Head of caudate nucleus (tissue), 42 donors: ENCODE results near the gene PIGR.

Experiments used
- DNase-seq, 42 donors: peaks; one replicate each; pipeline versions ENCODE4 v3.0.0 to v3.0.0-alpha.2; 2020 to 2021; ENCODE audit warnings: mixed read lengths in 7 of 42
- intact Hi-C: fragments of 100-400 bp; cut with DNase I; formaldehyde crosslinking; loops from one replicate; pipeline ENCODE4 v1.15.0; 2022

PIGR gene

DNA sequence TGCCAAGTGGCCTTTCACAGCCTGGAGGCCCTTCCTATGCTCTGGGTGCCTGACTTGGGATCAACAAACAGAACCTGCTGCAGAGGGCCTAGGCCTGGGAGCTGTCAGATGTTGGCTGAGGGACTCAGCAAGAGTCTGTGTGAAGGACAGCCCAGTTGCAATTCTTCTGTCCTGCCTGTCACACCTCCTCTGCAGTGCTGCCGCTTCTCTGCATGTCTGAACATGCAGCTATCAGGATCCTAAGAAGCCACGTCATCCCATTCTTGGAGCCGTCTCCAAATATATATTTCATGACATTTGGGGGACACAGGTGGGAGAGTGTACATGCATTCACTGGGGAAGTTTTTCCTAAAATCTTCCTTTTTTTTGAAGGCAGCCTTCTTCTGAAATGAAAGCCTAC lies 15.4 kb upstream of the PIGR start:
- no peak for DNase-seq
- intact Hi-C loops, result no loop called here

GRCh38 chr1:206960676-206961386 lies 14.6 kb upstream of the PIGR start:
- DNase-seq, result no peak
- intact Hi-C loops, result no loop called here

DNA sequence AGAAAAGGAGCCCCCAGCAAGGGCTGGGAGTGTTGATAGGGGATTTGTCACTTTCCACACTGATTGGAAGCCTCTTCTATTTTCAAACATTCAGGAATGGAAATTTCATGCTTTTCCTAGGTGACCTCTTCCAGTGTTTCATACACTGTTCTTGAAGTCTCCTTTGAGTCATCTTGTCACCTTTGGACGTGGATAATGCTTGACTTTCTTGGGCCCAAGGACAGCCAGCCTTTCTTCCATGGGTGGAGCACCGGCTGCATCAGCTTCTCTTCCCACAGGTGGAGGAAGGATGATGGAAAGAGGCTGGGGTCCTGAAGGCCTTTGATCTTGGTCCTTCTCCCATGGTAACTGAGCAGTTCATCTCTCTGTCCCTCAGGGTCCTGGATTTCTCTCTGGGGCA lies 11.9 kb upstream of the PIGR start:
- DNase-seq, result no peak
- intact Hi-C loops, result no loop called here

DNA sequence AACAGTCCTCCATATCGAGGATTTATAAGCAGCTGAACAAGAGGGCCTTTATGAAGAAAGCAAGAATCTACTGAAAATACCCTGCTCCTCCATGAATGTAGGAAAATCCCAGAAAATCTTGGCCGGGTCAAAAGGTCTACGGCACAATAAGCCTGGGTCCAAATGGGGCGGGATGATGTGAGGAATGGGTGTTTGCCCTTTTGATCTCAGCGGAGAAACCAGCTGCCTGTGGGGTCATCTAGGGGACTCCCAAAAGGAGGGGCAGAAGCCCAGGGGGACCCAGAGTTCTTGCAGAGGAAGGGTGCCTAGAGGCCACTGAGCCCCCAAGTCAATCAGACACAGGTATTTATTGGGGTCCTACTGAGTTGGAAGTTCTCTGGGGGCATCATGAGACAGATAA lies 11.4 kb upstream of the PIGR start:
- intact Hi-C loops, result no loop called here
- no peak for DNase-seq

- intact Hi-C loops, result no loop called here
- peak in 1 of 42 donors; percentile 30 for DNase-seq
These were observed 9.5 kb upstream of the PIGR start for GRCh38 chr1:206955476-206956451.

DNA sequence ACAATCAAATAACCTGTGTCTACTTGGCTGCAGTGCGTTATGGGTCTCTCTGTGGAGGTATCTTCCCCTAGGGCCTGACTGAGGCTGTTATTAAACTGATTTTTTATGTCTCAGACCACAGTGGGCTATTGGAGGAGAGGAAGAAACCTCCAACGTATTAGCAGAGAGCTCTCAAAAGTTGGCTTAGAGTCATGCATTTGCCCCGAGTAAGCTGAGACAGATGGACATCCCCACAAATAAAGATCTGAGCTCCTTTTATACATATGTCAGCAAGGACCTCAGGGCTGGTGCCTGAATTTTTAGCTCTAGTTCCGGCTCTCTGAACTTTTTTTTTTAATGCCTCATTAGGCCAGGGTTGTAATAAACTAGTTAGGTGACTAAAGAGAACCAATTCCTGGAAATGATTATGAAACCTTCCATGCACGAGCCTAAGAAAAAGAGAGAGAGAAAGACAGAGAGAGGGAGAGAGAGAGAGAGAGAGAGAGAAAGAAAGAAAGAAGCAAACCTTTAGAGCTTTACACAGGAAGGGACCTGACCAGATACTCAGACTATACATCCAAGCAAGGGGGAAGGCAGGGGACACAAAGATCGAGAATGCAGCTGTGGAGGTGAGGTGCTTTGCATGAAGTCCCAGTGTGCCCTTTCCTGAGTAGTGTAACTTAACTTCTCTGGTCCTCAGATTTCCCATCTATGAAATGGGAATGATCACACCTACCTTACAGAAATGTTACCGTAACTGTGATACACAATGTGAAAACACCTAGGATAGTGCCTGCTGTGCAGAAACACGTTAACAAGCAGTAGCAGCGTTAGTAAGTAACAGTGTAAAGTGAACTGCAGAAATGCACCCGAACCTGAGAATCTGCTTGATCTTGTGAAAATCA lies 8.4 kb upstream of the PIGR start:
- no peak for DNase-seq
- intact Hi-C loops, result no loop called here

GRCh38 chr1:206953626-206954025 lies 7.4 kb upstream of the PIGR start:
- no peak for DNase-seq
- intact Hi-C loops, result no loop called here

DNA sequence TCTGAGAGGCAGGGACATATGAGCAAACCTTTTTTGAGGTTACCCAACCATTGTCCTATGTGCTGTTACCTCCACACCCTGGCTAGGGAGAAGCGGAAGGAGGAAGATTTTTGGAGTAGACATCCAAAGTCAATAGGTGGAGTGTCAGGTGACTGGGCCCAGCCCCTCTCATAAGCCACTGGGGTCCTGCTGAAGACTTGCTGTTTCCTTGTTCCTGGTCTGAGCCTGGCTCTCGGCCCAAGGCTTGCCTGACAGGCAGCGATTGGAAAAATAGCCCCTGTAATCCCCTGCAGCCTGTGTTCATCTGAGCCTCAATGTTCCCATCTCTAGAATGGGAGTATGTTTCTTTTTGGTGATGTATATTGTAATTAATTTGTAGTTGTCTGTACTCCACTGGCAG lies 6.9 kb upstream of the PIGR start:
- no peak for DNase-seq
- intact Hi-C loops, result no loop called here

- intact Hi-C loops, result no loop called here
- DNase-seq, result no peak
These were observed 5.9 kb upstream of the PIGR start for GRCh38 chr1:206952171-206952570.

GRCh38 chr1:206951318-206952100 lies 5.2 kb upstream of the PIGR start:
- intact Hi-C loops, result no loop called here
- DNase-seq, result no peak

- intact Hi-C loops, result no loop called here
- DNase-seq, result no peak
These were observed 3.4 kb upstream of the PIGR start for GRCh38 chr1:206949641-206950040.

DNA sequence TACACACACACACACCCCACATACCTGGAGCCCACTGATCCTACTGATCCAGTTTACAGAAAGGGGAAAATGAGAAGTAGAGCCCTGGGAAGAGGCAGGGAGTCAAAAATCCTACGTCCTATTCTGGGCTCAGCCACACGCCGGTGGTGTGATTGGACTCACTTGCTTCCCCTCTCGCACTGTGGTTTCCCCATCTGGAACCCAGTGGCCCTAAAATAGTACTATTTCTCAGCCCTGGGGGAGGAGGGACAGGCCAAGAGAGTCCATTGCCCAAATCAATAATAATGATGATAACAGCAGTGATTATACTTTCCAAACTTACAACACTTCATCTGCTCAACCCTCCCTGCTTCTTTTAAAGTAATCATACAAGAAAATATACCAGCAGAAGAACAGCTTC lies 2.9 kb upstream of the PIGR start:
- peak in 19 of 42 donors; percentile 8 to 58 (median 30) for DNase-seq
- intact Hi-C loops, result no loop called here

DNA sequence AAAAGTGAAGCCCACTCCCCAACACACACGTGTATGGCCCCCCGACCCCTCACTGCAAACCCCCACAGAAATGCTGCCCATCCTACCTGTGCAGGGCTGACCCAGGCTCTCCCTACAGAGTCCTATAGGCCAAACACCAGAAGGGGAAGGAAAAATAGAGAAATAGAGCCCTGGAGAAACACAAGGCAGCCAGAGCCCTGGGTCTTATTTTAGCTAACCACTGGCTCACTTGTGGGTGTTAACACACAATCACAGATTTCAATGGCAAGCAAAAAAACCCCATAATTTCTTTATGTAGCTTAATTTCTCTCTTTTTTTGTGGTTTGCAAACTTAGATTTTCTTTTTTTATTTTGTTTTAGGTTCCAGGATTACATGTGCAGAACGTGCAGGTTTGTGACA lies 989 bp upstream of the PIGR start:
- intact Hi-C loops, result no loop called here

GRCh38 chr1:206945779-206946178 lies 487 bp downstream of the PIGR start:
- no peak for DNase-seq
- intact Hi-C loops, result no loop called here

More for the DNA sequence above, 989 bp upstream of the PIGR start:
- DNase-seq, result no peak

GRCh38 chr1:206944703-206945102 lies 1.6 kb downstream of the PIGR start:
- no peak for DNase-seq
- intact Hi-C loops, result no loop called here

DNA sequence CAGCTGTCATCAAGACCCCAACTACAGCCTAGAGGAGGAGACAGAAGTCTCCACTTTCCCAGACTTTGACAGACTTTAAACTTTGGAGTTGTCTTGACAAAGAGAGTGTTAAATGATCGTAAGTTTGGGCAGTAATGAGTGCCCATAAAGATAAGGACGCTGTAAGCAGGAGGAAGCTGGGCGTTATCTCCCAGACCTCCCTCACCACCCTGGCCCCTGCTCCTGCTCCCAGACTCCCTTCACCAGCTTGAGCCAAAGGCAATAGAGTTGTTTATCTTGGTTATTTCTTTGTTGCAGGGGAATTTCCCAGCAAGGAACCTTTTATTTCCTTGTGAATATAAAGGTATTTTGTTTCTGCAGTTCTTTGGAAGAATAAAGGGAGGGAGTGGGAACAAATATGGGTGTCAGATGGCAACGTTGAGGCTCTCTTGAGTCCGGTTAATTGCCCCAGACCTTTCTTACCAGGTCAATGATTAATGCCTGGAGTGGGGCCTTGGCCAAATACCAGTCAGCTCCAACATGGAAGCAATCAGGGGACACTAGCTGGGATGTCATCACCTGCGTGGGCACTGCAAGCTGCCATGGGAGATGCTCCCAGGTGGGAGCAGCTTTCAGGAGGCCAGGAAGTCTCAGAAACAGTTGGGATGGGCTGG lies 4.4 kb downstream of the PIGR start:
- intact Hi-C loops, result no loop called here
- no peak for DNase-seq

DNA sequence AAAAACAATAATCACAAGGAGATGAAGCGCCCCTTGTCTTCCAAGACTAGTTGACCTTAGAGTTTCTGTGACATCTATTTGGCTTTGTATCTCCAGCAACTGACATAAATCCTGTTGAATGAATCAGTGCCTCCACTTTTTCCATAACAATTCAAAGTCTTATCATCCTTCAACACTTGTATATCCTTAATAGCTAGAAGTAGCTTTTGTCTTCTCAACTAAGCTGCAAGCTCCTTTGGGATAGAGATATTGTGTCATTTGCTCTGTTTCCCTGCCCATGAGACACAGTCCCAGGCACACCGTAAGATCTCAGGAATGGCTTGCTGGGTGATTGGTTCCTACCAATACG lies 5.7 kb downstream of the PIGR start:
- intact Hi-C loops, result no loop called here
- no peak for DNase-seq

DNA sequence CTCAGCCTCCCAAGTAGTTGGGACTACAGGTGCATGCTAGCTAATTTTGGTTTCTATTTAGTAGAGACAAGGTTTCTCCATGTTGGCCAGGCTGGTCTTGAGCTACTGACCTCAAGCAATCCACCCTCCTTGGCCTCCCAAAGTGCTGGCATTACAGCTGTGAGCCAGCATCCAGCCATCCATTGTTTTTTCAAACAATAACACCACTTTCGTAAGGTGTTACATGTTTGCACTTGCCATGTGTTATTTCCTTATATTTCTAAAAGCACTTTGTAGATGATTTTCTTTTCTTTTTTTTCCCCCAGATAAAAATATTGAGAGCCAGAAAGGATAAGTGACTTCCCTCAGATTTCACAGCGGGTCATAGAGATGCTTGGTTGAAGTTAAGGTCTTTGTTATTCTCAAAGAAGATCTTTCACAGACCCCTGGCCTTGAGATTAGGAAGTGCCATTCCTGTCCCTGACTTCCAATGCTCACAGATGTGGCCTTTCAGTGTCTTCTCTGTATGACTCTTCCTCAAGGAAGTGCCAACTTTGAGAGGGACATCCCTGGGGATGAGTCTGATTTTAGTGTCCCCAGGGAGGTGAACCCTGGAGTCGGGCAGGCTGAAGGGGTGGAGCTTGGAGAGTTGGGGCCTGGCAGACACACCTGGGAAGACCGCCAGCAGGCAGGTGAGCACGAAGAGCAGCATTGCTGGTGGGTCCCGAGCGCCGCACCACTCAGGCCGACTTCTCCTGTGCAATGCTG lies 6.3 kb downstream of the PIGR start:
- intact Hi-C loops, result no loop called here
- no peak for DNase-seq
